Fibroblast of pulmonary artery (primary cell): Measurements from ENCODE around the gene SEC31A.
A peak's percentile ranks its signal among the peaks of the same experiment; 100 is the strongest.

Experiments
- DNase-seq: peaks from one replicate; pipeline ENCODE4 v3.0.0-alpha.2; 2010; ENCODE audit warnings: low read depth
- H3K4me3 ChIP-seq: replicated peaks from 2 replicates; pipeline ENCODE4 v1.5.1; 2011; ENCODE audit warnings: low read depth, mild to moderate bottlenecking, control low read depth, low read length, moderate library complexity
- CTCF ChIP-seq: IDR thresholded peaks from 2 replicates; pipeline ENCODE4 v1.5.1; 2011; ENCODE audit warnings: mild to moderate bottlenecking, control low read depth, low read length, inconsistent platforms; ENCODE audit errors: missing control alignments

The SEC31A gene

GRCh38 chr4:82791179-82791578 is 99.8 kb downstream of the SEC31A start:
- no peak for TF ChIP-seq CTCF
- no peak overlapping the region for H3K4me3 ChIP-seq
- DNase-seq: no peak

- TF ChIP-seq CTCF: no peak
- no peak for DNase-seq
- no peak overlapping the region for H3K4me3 ChIP-seq
Observed at GRCh38 chr4:82790060-82790660, 100.8 kb downstream of the SEC31A start.

- no peak for TF ChIP-seq CTCF
- H3K4me3 ChIP-seq: no peak overlapping the region
- no peak for DNase-seq
Observed at GRCh38 chr4:82789025-82789776, 101.8 kb downstream of the SEC31A start.

- no peak for DNase-seq
- no peak for TF ChIP-seq CTCF
- H3K4me3 ChIP-seq: no peak overlapping the region
Observed at GRCh38 chr4:82787342-82787741, 103.6 kb downstream of the SEC31A start.

- TF ChIP-seq CTCF: no peak
- H3K4me3 ChIP-seq: no peak overlapping the region
- no peak for DNase-seq
Observed at GRCh38 chr4:82786828-82787227, 104.1 kb downstream of the SEC31A start.

- peak overlapping the region; percentile 45 for H3K4me3 ChIP-seq
- TF ChIP-seq CTCF: no peak
- peak; percentile 96 for DNase-seq
Observed at GRCh38 chr4:82785611-82786400, 105.1 kb downstream of the SEC31A start.
